ENCODE measurements around the gene SKA1.
"Not testable (repeated sequence)": the region's sequence is repeated elsewhere in the genome, so short reads cannot be mapped to it uniquely, and the experiment has no call there.

SKA1 gene

DNA sequence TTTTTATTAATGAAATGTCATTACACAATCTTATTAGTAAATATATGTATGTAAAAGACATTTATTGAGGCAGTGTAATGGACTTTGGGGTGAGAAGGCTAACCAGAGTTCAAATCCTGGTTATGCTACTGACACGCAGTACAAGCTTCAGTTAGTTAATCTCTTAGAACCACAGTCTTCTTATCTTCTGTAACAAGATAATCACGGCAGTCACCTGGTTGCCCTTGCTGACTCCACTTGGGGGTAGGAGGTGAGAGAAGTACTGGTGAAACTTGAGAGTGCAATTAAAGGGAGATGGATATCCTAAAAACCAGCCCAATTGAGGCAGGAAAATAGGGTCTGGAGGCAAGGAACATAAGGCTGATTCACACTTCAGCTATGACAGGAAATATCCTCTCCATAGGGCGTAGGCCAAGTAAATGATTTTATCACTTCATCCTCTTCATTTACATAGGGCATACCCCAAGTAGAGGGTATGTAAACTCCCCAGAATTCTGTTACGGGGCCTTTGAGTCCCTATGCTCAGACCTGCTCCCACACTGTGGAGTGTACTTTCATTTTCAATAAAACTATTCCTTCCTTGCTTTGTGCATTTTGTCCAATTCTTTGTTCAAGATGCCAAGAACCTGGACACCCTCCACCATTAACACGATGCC, 21.3 kb downstream of the SKA1 start:
- DNase-seq: no peak

DNA sequence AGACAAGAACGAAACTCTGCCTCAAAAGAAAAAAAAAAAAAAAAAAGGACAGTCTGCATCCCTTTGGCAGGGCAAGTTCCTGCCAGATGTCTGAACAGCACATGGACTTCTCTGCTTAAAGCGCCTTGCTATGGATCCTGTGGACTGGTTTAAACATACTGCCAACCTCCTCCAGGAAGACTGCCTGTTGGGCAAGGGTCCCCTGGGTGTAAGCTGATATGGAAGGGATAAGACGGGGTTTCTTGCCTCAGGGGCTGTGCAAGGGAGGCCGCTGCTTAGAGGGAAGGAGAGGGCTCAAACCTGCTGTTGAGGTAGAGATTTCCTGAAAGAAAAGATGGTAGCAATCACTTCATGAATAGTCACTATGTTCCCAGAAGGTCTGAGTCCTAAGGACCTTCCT, 22.2 kb downstream of the SKA1 start:
- no peak for DNase-seq

DNA sequence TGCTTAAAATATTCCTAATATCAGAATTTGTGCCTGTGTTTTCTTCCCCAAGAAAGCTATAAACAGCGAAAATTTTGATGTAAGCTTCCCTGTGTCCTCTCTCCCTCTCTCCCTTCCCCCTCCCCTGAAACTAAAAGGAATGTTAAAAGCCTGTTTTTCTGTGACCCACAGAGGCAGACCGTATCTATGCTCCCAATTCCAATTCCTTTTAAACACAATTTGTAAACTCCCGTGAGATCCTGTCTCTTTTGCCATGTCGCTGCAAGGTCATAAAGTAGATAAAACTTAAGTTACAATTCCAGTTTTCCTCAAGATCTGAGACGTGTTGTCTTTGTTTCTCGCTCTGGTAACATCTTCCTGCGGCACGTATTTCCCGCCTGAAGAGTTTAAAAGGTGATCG, 23.3 kb downstream of the SKA1 start:
- no peak for DNase-seq

DNA sequence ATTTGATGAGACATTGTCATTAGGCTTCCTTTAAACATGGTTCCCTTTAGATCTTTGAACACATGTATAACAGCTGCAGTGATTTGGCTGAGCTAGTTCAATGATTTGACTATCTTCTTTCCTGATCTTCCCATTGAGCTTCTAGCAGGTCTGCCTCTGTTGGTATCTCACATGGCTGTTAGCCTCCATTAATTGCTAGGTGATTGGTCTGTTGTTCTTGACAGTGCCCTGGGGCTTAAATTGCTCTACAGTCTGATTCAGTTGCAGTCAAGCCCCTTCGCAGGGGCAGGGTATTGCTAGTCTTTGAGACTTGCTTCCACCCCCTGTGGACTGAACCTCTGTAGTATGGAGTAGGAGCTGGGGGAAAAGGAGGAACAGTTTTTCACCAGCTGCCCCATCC, 24.1 kb downstream of the SKA1 start:
- no peak for DNase-seq

DNA sequence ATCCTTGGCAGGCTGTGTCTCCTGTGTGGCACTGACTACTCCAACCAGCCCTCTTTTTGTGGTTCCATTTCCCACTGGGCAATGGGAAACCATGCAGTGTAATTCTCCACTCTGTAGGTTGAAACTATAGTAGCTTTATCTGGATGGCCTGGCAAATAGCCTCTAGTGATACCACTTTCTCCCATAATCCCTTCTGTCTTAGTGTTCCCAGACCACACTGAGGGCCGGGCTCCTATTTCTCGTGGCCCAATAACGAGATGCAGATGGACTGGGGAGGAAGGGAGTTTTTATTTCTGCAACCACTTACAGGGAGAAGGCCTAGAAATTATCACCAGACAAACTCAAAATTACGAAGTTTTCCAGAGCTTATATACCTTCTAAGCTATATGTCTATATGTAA, 24.7 kb downstream of the SKA1 start:
- DNase-seq: no peak

DNA sequence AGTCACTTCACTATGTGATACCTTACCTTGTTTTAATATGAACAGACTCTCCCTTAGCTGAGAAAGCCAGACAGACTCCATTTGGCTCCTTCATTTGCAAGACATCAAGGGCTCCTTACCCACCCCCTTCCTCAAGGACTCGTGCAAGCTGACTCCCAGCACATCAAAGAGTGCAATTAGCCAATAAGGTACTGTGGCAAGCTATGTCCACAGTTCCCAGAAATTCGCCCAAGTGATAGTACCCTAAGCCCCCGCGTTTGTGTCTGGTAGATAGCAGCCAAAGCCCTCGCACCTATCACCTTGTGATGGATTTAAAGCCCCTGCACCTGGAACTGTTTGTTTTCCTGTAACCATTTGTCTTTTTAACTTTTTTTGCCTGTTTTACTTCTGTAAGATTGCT, 25.6 kb downstream of the SKA1 start:
- not testable (repeated sequence) for DNase-seq

DNA sequence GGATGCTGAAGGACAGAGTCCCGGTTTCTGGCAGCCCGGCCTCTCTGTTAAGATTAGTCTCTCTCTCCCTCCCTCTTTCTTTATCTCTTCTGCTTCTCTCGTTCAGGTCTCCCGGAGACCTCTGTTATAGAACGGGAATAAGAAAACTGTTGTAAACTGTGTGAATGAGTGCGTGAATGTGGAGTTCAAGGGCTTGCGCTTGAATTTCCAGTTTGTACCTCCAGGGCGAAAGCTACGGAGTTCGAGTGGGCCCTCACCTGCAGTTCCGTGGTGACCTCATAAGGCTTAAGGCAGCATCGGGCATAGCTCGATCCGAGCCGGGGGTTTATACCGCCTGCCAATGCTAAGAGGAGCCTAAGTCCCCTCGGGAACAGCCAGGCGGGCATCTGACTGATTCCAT, 26.4 kb downstream of the SKA1 start:
- DNase-seq: no peak

DNA sequence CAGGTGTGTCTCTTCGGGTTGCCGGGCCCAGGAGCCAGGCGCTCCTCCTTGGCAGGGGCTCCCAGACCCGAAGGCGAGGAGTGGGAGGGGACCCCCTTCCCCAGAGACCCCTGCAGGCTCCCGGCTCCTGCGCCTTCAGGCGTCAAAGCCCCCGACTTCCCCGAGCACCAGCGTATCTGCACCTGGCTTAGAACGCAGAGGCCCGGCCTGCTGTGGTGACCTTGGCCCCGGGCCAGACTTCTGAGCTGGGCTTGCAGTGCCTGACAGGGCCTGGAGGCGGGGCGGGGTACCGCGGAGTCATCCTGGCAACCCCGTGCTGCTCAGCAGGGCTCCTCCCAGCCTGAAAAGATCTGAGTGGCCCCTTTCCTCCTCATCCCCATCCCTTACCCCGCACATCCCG, 27.0 kb downstream of the SKA1 start:
- no peak for DNase-seq

DNA sequence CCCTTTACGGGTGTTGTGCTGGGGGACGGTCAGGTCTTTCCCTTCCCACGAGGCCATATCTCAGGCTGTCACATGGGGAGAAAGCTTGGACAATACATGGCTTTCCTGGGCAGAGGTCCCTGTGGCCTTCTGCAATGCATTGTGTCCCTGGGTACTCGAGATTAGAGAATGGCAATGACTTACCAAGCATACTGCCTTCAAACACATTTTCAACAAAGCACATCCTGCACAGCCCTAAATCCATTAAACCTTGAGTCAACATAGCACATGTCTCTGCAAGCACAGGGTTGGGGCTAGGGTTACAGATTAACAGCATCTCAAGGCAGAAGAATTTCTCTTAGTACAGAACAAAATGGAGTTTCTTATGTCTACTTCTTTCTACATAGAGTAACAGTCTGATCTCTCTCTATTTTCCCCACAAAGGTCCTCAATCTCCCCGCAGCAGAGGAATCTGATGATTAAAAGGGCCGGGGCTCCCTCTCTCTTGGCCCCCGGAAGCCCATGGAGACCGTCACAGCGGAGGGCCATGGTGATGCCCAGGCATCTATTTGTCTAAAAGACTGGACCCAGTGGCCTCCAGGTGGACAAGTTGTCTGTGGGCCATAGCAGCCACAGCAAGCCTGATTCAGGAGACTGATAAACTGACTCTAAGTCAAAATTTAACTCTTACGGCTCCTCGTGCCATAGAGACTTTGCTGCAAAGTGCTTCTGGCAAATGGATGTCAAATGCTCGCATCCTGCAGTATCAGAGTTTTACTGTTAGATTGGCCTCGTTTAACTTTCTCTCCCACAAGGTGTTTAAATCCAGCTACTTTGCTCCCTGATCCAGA, 30.1 kb downstream of the SKA1 start:
- not testable (repeated sequence) for DNase-seq

DNA sequence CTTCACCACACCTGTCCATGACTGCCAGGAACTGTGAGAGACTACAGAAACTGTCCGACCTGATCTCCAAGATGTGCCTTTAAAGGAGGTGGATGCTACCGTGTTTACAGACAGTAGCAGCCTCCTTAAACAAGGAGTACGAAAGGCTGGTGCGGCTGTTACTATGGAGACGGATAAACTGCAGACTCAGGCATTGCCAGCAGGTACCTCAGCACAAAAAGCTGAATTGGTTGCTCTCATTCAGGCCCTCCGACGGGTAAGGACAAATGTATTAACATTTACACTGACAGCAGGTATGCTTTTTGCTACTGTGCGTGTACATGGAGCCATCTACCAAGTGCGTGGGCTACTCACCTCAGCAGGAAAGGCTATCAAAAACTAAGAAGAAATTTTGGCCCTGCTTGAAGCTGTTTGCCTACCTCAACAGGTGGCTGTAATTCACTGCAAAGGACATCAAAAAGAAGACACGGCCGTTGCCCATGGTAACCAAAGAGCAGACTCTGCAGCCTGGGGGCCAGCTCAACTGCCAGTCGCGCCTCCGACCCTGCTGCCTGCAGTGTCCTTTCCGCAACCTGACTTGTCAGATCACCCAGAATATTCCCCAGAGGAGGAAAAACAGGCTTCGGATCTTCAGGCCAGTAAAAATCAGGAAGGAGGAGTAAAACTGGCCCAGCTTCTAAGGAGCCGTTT, 30.9 kb downstream of the SKA1 start:
- no peak for DNase-seq

DNA sequence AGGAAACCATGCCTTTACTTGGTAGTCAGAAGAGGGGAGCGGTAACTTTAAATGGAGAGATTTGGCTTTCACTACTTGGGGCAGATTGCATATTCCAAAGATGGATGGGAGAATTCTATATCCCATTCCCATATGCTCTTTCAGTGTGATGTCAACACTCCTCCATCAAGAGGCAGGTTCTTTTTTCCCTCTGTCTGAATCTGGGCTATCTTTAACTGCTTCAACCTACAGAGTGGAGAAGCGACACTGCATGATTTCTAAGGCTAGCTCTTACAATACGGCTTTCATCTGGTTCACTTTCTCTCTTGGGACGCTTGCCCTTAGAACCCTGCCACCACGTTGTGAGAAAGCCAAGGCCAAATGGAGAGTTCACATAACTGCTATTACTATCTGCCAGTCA, 34.4 kb downstream of the SKA1 start:
- no peak for DNase-seq

DNA sequence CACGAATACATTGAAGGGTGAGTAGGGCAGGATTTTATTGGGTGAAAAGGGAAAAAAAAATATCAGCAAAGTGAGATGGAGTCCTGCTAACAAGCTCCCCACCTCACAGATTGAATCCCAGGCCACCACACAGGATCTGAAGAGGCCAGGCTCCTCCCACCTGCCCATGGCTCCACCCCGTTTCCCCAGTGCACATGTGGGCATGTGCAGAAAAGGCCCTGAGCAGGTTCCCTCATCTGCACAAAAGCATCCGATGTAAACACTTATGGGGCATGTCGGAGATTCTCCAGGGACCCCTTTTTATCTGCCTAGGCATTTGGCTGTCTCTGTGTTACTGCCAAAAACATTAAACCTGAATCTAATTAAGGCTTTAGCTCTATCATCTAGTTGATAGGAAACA, 35.2 kb downstream of the SKA1 start:
- DNase-seq: no peak

DNA sequence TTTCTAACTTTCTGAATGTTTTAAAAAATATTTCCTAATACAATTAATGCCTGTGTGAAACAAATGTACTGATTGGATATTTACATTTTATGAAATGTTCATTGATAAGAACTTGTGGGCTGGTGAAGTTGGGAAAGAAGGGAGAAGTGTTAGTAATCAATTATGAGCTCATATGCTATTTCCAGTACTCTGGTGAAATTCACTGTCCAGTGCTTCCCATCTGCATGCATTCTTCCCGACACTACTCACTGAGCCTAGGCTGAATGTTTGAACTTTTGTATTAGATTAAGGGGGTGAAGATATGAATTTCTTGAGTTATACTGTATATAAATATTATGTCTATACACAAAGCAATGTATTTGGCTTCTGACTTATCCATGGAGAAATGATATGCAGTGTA, 36.0 kb downstream of the SKA1 start:
- DNase-seq: no peak

DNA sequence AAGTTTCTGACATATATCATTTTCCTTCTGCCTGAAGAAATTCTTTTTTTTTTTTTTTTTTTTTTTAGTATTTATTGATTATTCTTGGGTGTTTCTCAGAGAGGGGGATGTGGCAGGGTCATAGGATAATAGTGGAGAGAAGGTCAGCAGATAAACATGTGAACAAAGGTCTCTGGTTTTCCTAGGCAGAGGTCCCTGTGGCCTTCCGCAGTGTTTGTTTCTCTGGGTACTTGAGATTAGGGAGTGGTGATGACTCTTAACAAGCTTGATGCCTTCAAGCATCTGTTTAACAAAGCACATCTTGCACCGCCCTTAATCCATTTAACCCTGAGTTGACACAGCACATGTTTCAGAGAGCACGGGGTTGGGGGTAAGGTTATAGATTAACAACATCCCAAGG, 42.0 kb downstream of the SKA1 start:
- not testable (repeated sequence) for DNase-seq

DNA sequence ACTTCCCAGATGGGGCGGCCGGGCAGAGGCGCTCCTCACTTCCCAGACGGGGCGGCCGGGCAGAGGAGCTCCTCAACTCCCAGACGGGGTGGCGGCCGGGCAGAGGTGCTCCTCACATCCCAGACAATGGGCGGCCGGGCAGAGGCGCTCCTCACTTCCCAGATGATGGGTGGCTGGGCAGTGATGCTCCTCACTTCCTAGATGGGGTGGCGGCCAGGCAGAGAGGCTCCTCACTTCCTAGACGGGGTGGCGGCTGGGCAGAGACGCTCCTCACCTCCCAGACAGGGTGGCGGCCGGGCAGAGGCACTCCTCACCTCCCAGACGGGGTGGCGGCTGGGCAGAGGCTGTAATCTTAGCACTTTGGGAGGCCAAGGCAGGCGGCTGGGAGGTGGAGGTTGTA, 42.9 kb downstream of the SKA1 start:
- not testable (repeated sequence) for DNase-seq

DNA sequence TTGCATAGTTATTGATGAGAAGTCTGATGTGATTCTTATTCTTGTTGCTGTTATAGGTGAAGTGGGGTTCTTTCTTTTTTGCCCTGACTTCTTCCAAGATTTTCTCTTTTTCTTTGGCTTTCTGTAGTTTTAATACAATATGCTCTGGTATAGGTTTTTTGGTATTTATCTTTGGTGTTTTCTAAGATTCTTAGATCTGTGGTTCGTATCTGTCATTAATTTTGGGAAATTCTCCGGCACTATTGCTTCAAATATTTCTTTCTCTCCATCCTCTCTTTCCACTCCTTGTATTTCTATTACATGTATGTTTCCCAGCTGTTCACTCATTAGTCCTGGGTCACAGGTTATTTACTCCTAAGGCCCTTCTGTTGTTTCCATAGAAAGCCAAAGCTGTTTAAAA, 43.8 kb downstream of the SKA1 start:
- DNase-seq: no peak

DNA sequence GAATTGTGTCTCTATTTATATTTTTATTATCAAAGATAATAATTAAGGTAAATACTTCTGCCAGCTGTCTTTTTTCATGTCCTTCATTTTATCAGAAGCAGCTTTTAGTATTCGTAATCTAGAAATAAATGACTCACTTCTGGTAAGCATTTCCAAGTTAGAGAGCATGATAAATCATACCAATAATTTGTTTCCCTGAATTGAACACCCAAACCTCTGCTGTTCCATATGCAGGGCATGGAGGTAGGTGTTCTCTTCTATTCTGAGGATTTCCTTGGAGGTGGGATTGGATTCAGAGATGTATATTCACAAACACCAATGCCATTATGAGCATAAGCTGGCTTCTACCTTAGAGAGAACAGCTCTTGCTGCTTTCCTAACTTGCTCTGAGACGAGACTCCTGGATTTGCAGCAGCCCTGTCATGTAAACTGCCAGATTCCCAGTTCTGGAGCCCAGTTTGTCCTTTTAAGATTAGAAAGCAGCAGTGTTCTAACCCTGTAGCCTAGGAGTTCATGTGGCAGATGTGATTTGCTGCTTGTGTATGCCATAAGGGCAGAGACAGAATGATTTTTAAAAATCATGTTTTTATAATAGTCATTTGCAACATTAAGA, 47.5 kb downstream of the SKA1 start:
- DNase-seq: no peak

DNA sequence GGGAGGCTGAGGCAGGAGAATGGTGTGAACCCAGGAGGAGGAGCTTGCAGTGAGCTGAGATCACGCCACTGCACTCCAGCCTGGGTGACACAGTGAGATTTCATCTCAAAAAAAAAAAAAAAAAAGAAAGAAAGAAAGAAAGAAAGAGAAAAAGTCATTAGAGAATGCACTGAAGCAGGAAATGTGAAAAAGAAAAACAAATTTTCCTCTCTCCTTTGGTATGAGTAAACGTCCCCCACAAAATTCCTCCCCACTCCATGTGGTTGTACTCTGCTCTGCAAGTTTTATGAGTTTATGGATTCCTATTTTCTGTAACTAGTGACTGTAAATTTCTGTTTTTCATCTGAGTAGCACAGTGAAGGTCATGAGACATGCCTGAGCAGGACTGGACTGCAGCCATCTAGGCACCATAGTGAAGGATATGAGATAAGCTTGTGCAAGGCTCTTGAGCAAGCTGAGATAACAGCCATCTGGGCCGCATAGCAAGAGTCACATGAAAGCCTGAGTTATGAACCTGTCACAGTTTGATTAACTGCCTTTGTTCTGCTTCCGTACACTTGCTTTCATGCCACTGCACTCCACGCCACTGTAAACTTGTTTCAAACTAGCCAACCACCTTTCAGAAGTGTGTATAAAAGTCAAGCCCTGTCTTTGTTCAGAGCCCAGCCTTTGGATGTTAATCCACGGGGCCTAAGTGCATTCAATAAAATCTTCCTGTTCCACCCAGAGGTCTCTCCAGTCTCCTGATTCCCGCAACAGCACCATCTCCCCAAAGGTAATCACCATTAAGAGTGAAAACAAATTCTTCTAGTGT, 50.2 kb downstream of the SKA1 start:
- DNase-seq: no peak

DNA sequence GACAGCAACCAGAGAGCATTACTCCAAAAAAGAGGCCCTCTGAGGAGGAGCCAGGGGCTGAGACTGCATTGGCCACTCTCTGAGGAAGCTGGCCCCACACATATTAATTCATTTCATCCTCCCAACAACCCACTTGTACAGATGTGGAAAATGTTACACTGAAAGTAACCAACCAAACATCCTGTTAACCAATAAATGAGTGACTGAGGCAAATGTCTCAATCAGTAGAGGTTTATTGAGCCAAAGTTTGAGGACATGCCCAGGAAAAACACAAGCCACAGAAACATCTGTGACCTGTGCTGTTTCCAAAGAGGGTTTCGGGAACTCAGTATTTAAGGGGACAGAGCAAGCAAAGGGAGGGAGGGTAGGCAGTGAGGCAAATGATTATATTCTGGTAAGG, 53.0 kb downstream of the SKA1 start:
- DNase-seq: no peak

DNA sequence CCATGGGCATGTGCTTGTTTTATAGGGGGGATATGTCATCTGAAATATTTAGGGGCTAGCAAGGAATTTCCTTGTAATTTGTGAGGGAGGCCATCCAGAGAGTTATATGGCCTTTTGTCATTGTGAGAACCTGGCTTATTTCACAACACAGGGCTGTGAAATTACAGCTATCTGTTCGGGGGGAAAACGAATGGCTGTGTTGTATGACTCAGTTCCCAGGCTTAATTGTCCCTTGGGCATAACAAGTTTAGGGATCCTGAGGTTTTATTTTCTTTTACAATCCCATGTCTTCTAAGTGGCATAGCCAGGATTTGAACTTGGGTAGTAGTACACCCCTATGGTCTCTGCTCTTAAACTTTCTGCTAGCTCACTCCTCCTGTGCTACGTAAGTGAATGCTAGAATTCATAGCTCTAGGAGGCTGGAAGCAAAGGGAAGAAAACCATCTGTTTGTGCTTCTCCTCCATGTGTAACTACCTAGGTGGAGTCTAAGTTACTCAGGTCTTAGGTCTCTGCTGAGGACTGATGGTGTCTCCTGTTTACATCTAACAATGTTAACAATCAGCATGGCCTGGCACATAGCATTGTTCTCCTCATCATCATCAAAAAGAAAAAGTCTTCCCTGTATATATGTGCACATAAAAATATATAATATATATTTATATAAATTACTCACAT, 53.8 kb downstream of the SKA1 start:
- no peak for DNase-seq

DNA sequence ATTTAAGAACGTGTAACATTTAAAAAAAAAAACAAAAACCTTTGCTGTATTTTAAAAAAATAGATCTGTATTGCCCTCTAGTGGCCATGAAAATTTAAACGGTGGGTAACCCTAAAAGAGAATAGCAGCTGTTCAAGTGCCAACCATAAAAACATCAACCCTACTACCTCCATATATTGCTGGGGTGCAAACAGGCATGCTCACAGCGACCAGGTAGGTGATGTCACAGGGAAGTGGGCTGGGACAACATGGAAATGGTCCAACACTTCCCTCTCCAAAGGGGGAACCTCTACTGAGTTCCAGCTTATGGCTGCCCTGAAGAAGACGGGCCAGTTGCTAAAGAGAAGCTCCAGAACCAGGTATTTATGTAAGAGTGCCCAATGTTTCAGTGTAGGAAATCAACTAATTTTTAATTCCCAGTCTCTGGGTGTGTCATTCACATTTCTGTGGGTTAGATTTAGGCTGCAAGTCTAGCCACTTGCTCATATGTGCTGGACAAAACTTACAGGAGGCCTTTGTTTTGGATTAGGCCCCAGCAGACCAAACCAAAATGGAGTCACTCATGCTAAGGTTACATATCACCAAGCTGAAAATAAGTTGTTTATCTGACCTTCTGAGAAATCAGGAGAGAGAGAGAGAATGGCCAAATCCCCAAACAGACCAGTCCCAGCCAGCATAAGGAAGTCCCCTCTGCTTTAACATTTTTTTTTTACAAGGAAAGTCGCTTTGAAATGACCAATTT, 54.5 kb downstream of the SKA1 start:
- DNase-seq: no peak

All from NCI-H1436 treated with DMSO at 0.1 percent for 48 hours (cell line).